T-helper 2 cell (primary cell): Measurements from ENCODE around the gene RAD18.
A peak's percentile ranks its signal among the peaks of the same experiment; 100 is the strongest.

Experiments used
- DNase-seq, 5 experiments: peaks; one replicate each; pipeline versions ENCODE4 v3.0.0 to v3.0.0-alpha.2; 2012 to 2022
- total RNA-seq, 2 donors: gene quantifications; one replicate each; lab custom pipeline; 2026; lab: John Stamatoyannopoulos, UW

The RAD18 gene, protein sequence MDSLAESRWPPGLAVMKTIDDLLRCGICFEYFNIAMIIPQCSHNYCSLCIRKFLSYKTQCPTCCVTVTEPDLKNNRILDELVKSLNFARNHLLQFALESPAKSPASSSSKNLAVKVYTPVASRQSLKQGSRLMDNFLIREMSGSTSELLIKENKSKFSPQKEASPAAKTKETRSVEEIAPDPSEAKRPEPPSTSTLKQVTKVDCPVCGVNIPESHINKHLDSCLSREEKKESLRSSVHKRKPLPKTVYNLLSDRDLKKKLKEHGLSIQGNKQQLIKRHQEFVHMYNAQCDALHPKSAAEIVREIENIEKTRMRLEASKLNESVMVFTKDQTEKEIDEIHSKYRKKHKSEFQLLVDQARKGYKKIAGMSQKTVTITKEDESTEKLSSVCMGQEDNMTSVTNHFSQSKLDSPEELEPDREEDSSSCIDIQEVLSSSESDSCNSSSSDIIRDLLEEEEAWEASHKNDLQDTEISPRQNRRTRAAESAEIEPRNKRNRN
- 12.2 to 19.3 reads per million in 2 donors for total RNA-seq

DNA sequence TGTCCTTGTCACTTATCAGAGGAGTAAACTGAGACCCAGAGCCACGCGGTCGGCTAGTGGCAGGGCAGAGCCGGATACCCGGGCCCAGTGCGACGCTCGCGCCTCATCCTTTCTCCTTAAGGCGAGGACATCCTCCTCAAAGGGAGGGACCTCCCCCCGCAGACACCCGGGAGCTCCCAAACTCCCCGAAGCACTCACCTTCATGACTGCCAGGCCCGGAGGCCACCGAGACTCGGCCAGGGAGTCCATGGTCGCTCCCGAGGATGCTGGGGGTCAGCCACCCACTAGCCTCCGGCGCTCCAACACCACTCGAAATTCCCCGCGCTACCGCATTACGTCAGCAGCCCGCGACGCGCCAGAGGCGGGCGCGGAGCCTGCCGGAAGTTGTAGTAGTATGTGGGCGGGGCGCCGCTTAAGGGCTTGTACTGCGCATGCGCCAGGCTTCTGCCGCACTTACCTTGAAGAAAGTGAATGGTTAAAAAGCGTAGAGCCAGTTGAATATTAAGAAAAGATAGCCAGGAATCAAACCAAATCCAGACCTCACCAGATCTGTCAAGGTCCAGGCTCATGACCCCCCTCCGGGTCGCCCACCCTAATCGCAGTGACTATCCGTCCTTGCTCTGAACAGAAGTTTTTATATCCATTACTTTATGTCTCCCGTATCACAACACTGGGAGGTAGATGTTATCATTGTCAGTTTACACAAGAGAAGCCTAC lies at the start of gene RAD18:
RAD18 (minus strand) TSS at position 336 of the 717 bp plus-strand sequence; CDS start at position 249, 87 bp downstream.
- DNase-seq: peak; percentile 83 to 93 (median 88)

DNA sequence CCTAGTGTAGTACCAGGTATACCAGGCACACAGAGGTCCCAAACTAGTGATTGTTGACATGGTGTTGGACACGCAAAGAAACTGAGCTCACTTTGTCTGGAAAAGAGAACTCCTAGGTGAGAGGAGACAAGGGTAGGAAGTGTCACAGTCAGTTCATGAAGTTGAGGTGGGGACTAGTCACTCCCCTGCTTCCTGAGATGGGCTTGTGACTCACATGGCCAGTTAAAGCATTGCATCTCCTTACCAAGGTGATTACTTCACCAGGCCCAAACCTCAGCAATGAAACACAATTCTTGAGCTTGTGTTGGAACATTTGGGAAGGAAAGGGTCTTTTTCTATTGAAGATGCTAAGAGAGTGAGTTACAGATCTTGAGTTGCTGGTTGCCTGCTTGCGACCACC lies 49.2 kb upstream of the RAD18 start:
- no peak for DNase-seq

DNA sequence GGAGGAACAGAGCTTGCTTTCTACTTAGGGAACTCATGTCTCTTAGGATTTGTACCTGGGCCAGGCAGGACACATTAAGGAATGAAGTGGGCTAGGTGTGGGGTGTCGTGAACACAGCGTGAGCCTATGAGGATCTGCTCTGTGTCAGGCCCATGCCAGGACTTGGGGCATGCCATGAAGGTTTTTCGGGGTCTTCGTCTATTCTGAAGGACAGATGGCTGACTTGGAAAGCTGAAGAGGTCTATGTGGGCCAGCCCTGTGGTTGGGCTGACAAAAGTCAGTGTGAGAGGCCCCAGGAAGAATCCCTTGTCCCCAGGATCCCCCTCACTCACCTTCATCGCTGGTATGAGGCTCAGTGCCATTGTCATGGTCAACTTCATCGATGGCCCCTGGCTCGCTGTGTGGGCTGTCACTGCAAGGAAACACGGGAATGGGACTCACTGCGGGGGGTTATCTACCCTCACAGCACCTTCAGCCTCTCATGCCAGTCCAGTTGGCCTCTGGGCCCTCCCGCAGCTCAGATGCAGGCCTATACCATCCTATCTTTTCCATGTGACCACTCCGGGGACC lies 46.8 kb upstream of the RAD18 start:
- no peak for DNase-seq

DNA sequence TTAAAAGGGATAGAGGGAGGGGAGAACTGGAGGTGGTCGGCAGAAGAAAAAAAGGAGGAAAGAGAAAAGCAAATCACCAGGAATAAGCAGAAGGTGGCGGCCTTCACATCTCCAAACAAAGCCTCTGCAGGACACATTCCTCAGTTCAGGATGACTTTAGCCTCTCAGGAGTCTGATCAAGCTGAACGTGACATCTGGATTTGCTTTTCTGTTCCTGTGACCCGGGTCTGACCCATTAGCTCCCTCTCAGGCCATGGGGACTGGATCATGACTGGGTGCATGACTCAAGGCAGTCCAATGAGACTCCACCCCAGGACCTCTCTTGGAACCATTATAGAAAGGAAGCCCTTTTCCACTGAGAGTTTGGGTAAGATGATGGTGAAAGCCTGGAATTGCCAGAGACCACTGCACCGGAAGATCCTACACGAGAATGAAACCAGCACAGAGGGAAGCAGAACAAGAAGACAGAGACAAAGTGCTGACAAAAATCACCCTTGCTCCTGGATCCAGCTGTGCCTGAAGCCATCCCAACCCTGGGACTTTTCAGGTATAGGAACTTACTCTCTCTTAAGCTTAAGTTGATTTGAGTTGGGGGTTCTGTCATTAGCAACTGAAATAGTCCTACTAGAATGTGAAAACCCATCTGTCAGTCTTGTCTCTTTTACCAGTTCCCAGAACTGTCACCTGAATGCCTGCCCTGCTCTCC lies 45.4 kb upstream of the RAD18 start:
- no peak for DNase-seq

DNA sequence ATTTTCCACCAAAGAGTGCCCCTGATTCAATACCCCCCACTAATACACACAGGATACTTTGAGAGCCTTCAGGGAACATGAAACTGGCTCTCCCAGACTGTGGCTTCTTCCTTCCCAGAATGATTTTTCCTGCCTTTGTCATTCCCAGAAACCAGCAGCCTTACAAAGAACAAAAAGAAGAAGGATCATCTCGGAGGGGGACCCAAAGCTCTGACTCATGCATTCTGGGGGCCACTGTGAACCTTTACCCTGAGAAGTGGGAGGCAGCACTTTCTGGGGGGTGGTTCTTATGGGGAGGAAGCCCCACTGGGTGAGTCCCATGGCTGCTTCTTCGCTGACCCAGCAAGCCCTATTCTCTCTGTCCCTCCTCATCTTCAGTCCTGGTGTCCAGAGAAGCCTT lies 44.7 kb upstream of the RAD18 start:
- DNase-seq: no peak

DNA sequence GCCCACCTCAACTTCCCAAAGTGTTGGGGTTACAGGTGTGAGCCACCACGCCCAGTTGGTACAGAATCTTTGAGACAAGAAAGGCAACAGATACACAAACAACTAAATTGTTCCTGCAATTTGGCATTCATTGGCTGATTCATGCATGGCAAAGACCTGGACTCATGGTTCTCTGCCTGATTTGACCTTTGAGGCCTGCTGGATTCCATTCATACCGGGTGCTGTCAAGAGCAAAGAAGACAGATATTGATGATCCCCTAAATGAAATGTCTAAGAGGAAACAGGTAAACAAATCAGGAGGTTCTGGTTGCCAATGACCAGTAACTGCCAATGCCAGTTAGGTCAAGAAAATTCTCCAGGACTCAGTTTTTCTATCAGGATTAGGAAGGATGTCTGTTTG lies 43.9 kb upstream of the RAD18 start:
- DNase-seq: no peak

DNA sequence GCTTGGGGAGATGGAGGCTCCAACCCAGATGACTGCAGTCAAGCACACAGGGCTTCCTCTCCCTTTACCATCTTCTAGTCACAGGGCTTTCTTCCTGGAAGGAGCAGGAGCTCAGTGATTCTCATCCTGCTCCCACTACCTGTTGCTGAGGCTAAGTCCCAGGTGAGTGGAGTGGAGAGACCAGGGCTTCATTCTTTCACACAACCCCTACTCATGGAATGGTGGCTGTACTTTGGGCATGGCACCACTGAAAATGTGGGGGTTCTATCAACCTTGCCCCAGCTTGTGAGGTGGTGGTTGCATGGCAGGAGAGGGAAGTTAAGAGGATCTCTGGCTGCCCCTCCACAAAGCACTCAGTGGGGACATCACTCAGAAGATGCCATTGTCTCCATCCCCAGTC lies 36.8 kb upstream of the RAD18 start:
- DNase-seq: no peak

DNA sequence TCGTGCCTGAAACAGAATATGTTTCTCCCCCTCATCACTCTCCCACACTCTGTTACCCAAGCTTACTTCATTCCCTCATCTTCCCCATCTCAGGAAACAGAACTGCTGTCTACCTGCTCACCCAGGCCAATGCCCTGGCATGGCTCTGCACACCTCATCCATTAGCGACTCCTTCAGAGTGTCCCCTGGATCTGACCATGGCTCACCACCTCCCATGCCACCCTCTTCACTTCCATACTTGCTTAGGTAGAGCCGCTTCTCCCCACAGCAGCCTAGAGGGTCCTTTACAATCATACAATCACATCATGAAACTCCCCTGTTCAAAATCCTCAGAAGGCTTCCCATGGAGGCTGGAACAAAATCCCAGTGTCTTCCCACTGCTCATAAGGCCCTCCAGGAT lies 33.9 kb upstream of the RAD18 start:
- no peak for DNase-seq

DNA sequence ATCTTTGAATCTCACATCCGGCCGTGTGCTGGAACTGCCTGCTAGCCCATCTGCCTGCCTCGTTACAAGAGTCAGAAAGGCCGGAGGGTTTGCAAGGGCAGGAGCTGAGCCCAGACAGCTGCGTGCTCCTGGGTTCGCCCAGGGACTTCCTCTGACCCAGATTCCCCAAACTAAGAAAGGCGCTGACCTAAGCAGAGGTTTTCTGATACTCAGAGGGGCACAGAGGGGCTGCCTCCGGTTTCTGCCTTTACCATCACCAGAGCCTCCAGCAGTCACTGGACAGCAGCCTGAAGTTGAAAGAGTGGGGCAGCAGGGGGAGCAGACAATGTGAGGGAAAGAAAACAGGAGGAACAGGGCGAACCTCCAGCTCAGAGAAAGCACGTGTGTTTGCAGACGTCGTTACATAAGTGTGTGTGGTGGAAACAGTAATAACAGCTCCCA lies 33.4 kb upstream of the RAD18 start:
- DNase-seq: no peak

DNA sequence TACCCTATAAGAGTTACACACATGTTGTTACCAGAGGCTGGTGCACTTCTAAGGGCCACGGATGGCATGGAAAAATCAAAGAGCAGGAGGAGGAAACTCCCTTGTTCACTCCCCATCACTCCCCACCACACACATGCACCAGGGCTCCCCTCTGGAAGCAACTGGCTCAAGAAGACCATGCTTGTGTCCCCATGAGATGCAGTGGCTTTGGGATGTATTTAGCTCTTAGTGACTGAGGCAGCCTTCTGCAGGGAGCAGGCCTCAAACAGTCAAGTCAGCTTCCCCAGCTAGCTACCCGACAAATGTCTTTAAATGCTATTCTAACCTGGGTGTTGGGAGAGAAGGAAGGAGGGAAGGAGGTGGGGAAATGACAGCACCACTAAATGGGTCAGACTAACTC lies 32.9 kb upstream of the RAD18 start:
- DNase-seq: no peak

DNA sequence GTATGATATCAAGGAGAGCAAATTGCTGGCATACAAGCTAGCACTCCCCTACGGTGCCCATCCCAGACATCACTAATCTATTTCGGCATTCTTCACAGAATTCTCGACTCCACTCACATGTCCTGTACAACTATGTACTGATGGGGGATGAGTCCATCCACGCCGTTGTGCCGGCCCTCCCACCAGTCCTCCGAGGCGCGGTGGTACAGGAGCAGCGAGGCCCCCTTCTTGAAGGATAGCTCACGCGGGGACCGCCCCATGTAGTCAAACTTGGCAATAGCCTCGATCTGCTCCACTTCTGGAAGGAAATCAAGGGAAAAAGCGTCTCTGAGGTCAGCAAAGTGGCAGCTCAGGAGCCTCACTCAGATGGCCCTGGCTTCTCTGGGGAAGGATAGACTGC lies 31.0 kb upstream of the RAD18 start:
- DNase-seq: no peak

DNA sequence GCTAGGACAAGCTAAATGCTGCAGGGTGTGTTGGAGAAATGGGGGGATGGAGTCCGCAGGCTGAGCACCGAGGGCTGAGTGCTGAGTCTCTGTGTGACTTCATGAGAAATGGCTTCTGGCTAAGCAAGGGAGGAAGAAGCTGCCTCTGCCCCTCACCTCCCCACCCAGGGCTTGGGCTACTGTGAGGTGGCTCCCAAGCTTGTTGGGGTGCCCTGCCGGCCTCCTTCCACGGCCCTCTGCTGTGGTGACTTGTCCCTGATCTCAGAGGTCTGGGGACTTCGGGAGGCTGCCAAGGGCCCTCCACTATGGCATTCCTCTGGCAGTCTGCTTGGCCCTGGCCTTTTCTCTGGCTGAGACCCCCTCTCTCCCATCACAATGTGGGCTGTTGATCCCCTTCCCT lies 30.1 kb upstream of the RAD18 start:
- no peak for DNase-seq

DNA sequence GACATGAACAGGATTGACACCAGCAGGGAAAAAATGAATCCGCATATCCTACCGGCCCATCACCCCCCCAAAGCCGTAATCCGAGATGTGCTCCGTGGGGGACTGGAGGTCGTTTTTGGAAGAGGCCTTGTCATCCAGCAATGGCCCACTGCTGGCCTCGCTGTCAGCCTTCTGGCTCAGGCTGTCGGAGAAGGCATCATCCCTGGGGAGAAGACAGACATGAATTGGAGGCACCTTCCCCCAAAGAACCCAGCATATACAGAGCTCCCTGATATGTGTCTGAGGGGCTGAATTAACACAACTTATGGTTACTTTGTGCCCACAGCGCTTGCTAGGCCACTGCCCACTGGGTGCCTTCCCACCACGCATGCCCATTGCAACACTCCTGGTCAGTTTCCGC lies 29.6 kb upstream of the RAD18 start:
- no peak for DNase-seq

DNA sequence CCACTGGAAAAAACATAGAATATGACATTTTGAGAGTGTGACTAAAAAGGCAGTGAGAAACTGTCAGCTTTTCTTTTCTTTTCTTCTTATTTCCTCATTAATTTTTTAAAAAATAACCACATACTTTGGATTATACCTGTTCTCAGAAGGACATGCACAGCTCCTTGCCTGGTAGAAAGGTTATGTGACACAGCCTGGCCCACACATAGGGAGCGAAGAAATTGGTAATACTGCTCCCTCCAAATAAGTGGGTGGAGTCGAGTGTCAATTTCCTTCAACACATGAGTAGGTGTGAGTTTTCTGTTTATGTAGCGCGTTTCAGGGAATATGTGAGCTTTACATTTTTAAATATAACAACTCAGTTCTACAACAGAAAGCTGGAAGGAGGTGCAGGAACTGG lies 28.9 kb upstream of the RAD18 start:
- DNase-seq: no peak

DNA sequence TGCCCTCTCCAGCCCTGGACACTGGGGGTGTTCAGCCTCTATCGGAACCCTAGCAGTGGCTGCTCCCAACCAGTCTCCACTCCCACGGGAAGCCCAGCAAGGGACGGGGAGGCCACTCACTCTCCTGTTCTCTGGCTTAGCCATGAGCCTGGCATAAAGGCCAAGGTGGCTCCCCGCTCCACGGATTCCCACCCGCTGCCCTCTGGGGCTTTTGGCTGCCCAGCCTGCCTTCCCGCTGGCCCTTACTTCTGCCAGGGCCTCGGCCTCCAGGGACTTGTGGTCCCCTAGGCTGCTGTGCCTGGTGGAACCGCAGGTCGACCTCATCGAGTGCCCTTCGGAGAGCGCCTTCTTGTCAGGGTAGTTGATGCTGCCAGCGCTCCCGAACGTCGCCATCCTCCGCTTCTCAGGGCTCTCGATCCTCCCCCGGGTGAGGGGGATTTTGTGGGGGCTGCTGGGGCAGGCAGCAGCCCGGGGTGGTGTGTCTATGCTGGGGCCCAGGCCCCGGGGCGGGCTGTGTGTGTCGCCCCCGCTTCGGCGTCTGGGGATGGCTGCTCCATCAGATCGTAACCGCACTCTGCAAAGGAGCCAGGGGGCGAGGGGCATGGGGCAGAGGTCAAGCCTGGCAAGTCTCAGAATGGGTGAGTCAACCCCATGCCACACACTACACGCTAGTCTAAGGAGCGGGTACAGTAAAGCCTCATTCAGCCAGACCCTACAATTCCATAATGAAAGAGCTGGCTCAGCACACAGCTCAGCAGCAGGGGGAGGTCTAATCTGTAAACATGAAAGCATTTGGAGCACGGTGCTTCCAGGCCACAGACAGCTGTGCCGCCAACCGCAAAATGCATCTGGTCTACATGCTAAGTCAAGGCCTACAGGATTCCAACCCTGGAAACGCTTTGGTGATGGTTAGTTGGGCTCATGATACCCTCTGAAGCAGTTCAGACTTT lies 27.3 kb upstream of the RAD18 start:
- DNase-seq: no peak

DNA sequence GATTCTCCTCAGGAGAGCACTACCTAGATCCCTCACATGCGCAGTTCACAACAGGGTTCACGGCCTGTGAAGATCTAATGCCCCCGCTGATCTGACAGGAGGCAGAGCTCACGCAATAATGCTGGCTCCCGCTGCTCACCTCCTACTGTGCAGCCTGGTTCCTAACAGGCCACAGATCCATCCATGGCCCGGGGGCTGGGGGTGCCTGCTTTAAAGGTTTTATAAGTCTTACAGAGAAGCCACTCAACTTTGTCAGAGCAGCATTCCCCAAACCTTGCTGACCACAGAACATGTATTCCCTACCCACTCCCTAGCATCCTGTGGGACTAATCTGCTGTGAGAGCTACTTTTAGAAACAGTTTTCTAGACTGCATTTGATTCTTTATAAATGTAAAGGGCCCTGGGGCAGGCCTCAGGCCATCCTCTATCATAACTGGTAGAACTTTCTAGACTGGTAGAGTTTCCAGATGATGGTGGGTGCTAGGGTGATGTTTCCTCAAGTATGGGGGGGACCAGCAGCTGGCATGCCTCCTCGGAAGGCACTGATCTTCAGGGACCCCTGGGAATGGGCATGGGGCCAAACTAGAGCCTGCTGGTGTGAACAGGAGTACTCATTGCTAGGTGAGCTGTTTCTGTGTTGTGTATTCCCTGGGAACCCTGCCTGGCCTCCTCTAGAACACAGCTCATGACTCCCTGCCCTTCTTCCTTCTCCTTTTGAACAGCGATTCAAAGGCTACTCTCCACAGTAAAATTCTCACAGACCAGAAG lies 25.7 kb upstream of the RAD18 start:
- no peak for DNase-seq

DNA sequence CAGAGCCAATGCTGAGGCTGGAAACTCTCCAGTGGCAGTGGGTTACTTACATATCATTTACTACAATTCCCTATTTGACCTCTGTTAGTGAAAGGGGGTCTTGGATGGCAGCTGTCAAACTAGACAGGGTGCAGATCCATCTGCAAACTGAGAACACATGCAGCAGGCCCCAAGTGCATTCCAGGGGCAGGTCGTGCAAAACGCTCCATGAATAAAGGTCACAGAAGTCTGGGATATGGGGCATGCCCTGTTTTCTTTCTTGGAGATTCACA lies 25.0 kb upstream of the RAD18 start:
- DNase-seq: no peak

DNA sequence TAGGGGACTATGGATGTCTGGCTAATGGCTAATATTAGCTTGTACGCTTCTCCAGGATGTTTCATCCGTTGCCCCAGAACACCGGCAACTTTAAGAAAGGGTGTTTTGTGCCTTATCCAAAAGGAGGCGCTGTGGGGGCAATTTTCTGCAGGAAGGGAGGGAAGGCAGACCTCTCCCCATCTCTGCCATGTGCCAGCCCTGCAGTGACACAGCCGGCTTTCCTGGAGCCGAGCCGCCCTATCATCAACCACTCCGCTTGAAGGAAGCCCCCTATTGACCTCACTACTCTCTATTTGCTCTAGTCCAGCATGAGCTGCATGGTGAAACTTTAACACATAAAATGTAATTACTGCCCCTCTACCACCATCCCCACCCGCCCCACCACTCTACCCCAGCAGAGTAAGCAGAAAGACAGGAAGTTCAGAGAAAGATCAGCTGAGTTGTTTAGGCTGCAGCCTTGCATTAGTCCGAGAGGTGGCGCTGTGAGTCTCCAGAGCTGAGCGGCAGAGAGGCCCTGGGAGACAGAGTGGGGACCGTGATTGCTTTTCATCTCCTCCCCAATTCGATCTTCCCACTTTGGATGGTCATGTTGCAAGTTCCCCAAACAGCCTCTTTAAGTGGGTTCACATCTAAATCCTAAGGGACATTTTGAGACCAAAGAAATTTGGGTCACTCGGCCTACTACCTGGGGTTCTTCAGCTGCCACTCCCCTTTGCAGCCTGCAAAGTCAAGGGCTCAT lies 24.5 kb upstream of the RAD18 start:
- DNase-seq: peak in 3 of 5 experiments; percentile 45 to 66 (median 46)

DNA sequence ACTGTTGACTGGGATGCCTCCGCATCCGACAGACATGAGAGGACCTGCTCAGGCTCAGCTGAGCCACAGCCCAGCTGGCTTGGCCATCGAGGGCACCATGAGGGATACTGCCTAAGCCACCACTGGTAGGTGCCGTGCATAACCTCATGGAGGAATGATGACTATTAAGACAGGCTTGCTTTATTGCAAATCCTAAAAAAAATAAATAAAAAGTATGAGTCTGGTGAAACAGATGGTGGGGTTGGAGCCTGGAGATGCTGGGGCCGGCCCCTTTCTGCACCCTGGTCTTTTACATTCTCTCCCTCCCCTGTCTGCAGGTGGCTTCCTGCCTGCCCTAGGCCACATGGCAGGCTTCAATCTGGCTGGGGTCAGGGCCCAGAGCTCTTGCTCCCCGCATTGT lies 24.0 kb upstream of the RAD18 start:
- DNase-seq: no peak

DNA sequence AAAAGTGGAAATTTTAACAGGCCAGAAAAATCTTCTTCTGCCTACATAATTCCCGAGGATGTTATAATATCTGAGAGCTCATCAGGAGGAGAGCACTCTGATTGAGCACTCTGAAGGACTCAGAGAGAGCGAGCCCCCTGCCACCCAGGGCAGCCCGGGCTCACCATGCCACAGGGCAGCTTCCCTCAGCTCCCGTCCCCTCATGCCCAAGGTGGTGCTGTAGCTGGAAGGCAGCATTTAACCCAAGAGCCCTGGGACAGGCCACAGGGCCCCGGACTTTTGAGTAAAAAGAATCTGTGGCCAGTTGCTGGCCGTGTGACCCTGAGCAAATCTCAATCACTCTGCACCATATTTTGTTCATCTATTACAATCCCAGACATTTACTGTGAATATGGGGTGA lies 23.5 kb upstream of the RAD18 start:
- DNase-seq: no peak

DNA sequence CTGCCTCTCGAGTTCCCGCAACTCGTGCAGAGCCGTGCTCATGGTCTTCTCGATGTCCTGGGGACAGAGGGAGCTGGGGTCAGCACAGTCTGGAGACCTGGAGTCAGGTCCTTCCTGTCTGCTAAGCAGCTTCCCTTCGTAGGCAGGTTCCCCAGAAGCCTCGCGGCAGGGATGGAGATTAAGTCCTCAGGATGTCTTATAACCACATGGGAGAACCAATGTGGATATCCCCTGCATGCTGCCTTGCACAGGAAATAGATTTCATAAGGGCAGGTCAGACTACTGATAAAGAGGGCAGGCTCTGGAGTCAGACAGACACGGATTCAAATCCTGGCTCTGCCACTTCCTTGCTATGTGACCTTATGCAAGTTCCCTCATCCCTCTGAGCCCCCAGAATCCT lies 22.6 kb upstream of the RAD18 start:
- no peak for DNase-seq
